HL-60 (cell line): ENCODE data around the gene CPED1.
"Not testable (repeated sequence)": the region's sequence is repeated elsewhere in the genome, so short reads cannot be mapped to it uniquely, and the experiment has no call there.

Experiments used
- DNase-seq, 2 experiments: peaks; one replicate each; pipeline ENCODE4 v3.0.0-alpha.2; 2010 to 2020; ENCODE audit warnings: low read depth in 1 of 2, low spot score in 1 of 2
- H3K27ac ChIP-seq: fragments of 250-450 bp; sonication (Bioruptor Pico); replicated peaks from 2 replicates; pipeline ENCODE4 v1.5.1; 2020; ENCODE audit warnings: mild to moderate bottlenecking, moderate library complexity
- H3K27me3 ChIP-seq: fragments of 250-450 bp; sonication (Bioruptor Pico); 2 replicates; pipeline ENCODE4 v1.5.1; 2021; ENCODE audit warnings: mild to moderate bottlenecking, moderate library complexity; ENCODE audit not compliant: insufficient read depth, poor library complexity, severe bottlenecking
- H3K4me3 ChIP-seq: replicated peaks from 2 replicates; pipeline ENCODE4 v1.5.1; 2011; ENCODE audit warnings: mild to moderate bottlenecking, control low read depth, low read length; ENCODE audit not compliant: insufficient read depth
- GABPA ChIP-seq: IDR thresholded peaks from 2 replicates; pipeline ENCODE4 v1.6.1; 2012; ENCODE audit warnings: low read depth
- POLR2AphosphoS5 ChIP-seq: IDR thresholded peaks from 2 replicates; pipeline ENCODE4 v1.6.1; 2012; ENCODE audit warnings: low read depth
- REST ChIP-seq: IDR thresholded peaks from 2 replicates; pipeline ENCODE4 v1.6.1; 2012; ENCODE audit warnings: low read depth; ENCODE audit not compliant: insufficient replicate concordance
- SPI1 ChIP-seq: IDR thresholded peaks from 2 replicates; pipeline ENCODE4 v1.6.1; 2012; ENCODE audit warnings: low read depth, mild to moderate bottlenecking, borderline replicate concordance
- TF ChIP-seq, protein P1 (sequence below): IDR thresholded peaks from one replicate; pipeline ENCODE4 v1.5.1; 2011; ENCODE audit warnings: low read length, control low read depth, inconsistent platforms; ENCODE audit not compliant: insufficient read depth

Gene CPED1

GRCh38 chr7:121182902-121183301, 194.4 kb downstream of the CPED1 start:
- no peak for TF ChIP-seq POLR2AphosphoS5
- TF ChIP-seq GABPA, result no peak
- TF ChIP-seq, protein P1, sequence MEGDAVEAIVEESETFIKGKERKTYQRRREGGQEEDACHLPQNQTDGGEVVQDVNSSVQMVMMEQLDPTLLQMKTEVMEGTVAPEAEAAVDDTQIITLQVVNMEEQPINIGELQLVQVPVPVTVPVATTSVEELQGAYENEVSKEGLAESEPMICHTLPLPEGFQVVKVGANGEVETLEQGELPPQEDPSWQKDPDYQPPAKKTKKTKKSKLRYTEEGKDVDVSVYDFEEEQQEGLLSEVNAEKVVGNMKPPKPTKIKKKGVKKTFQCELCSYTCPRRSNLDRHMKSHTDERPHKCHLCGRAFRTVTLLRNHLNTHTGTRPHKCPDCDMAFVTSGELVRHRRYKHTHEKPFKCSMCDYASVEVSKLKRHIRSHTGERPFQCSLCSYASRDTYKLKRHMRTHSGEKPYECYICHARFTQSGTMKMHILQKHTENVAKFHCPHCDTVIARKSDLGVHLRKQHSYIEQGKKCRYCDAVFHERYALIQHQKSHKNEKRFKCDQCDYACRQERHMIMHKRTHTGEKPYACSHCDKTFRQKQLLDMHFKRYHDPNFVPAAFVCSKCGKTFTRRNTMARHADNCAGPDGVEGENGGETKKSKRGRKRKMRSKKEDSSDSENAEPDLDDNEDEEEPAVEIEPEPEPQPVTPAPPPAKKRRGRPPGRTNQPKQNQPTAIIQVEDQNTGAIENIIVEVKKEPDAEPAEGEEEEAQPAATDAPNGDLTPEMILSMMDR, result no peak
- TF ChIP-seq REST, result no peak
- no peak for TF ChIP-seq SPI1
- no peak for DNase-seq
- H3K27ac ChIP-seq, result no peak overlapping the region
- H3K27me3 ChIP-seq, result no peaks in the 10 kb centered on the region
- H3K4me3 ChIP-seq, result no peak overlapping the region

- not testable (repeated sequence) for H3K4me3 ChIP-seq, DNase-seq, H3K27ac ChIP-seq, H3K27me3 ChIP-seq
Observed at GRCh38 chr7:121183883-121184282, 195.4 kb downstream of the CPED1 start.

DNA sequence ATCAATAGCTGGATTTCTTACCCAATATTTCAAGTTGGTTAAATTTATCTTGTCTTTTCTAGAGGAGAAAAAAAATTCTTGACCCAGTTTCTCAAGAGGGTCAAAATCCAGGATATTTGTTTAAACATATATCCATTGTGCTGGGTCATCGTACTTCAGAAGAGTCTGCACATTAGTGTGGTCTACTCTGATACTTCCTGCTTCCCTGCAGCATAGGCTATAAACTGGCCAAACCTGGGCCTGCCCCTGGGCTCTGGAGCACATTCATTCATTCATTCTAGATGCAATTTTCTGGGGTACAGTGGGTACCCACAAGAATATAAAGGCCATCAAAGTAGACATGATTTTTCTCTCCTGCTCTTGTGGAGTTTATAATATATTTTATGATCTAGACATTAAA, 198.2 kb downstream of the CPED1 start:
- Histone ChIP-seq H3K4me3 (no peak overlapping the region), H3K27me3 (no peaks in the 10 kb centered on the region), H3K27ac (no peak overlapping the region)
- no peak for DNase-seq
- TF ChIP-seq REST (no peak), SPI1 (no peak), GABPA (no peak), POLR2AphosphoS5 (no peak)
- TF ChIP-seq, protein P1, result no peak

- Histone ChIP-seq H3K27ac (no peak overlapping the region), H3K4me3 (no peak overlapping the region), H3K27me3 (no peaks in the 10 kb centered on the region)
- DNase-seq, result no peak
- no peak for TF ChIP-seq REST
- TF ChIP-seq POLR2AphosphoS5, result no peak
- TF ChIP-seq SPI1, result no peak
- TF ChIP-seq GABPA, result no peak
- TF ChIP-seq, protein P1, result no peak
Observed at GRCh38 chr7:121187222-121187621, 198.7 kb downstream of the CPED1 start.
